ENCODE data around the gene SLC45A1.
A peak's percentile ranks its signal among the peaks of the same experiment; 100 is the strongest.

SLC45A1 gene

GRCh38 chr1:8356256-8357209 lies 38.6 kb downstream of the SLC45A1 start:
- no peak for DNase-seq

GRCh38 chr1:8357329-8358101 lies 39.6 kb downstream of the SLC45A1 start:
- DNase-seq, result peak; percentile 59

- DNase-seq, result no peak
Measured at GRCh38 chr1:8358241-8358896, 40.5 kb downstream of the SLC45A1 start.

DNA sequence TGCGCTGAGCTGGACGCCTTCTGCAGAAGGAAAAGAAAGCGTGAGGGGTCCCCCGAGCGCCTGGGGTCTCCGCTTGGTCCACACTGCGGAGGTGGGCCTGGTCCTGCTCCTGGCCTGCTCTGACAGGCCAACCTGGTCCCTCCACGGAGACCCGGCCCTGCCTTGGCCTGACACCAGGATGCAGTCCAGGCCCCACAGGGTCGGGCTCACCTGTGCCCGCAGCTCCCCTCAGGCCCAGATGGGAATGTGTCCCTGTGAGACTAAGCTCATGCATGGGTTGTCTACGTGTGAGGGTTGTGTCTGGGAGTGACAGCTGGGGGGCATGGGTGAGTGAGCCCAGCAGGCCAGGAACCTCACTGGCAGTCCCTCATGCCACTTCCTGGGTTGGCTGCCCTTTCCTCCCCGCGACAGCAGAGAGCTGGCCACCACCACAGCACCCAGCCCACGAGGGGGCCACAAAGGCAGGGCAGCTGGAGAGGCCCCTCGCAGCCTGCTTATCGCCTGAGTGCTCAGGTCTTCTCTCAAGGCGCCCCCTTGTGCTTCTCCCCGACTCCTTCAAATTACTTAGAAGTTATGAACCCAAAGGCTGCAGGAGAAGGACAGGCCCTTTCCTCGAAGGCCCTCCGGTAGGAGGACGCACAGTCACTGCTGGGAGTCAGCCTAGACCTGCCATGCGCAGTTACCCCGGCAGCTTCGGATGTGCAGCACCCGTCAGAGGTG lies 41.1 kb downstream of the SLC45A1 start:
- no peak for DNase-seq

DNA sequence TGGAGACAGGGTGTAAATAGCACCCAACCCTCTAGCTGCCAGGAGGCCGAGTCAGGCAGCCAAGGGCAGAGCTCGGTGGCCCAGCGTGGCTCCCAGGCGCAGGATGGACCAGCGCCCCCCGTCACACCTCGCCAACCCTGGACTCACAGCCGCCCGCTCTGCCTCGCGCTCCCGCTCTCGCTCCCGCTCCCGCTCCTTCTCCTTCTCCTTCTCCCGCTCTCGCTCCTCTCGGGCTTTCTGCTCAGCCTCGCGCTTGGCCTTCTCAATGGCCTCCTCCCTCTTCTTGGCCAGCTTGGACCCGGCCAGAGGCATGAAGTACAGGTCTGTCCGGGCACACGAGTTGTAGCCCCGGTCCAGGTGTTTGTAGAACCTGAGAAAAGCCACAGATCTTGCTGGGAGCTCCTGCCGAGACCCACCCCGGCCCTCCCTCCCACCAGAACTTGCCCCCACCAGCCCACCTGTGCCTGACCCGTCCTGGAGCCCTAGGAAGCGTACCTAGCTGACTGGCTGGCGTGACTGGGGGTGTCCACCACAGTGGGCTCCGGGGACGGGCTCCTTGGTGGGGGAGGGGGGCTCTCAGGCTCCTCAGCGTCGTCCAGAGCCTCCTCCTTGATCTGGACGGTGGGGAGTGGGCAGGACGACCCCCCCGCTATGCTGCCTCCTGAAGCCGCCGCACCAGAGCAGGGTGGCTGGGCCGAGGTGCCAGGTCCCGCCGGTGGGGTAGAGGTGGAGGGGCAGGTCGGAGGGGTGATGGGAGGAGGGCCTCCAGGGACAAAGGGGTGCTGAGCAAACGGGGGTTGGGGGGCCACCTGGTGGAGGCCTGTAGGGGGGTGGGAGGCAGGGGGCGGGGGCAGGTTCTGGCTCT lies 41.9 kb downstream of the SLC45A1 start:
- no peak for DNase-seq

GRCh38 chr1:8360493-8361197 lies 42.7 kb downstream of the SLC45A1 start:
- no peak for DNase-seq

- no peak for DNase-seq
Measured at GRCh38 chr1:8361198-8361849, 43.4 kb downstream of the SLC45A1 start.

- no peak for DNase-seq
Measured at GRCh38 chr1:8362701-8363101, 44.8 kb downstream of the SLC45A1 start.

DNA sequence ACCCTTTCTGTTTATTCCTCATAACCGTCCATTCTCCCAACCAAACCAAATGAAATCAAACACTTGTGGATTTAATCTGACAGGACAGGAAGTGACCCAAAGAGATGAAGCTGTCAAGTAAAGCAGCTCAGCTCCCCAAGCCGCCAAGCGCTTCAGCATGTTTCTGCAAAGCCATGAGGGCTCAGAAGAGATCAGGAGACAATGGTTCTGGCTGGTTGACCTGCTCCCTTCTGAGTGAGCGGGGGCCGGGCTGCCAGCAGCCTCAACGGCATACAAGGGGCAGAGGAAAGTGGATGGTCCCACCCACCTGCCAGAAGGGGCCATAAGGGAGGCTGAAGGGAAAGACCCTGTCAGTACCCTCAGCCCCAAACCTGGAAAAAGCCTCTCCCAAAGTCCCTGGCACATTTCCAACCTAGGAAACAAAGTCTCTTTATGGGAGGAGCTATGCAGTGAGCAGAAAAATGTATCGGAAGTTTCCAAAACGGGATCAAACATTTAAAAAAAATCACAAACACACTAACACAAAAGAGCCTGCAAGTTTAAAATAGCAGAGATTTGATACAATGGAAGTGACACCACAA lies 45.4 kb downstream of the SLC45A1 start:
- no peak for DNase-seq

- no peak for DNase-seq
Measured at GRCh38 chr1:8363767-8364301, 45.9 kb downstream of the SLC45A1 start.

DNA sequence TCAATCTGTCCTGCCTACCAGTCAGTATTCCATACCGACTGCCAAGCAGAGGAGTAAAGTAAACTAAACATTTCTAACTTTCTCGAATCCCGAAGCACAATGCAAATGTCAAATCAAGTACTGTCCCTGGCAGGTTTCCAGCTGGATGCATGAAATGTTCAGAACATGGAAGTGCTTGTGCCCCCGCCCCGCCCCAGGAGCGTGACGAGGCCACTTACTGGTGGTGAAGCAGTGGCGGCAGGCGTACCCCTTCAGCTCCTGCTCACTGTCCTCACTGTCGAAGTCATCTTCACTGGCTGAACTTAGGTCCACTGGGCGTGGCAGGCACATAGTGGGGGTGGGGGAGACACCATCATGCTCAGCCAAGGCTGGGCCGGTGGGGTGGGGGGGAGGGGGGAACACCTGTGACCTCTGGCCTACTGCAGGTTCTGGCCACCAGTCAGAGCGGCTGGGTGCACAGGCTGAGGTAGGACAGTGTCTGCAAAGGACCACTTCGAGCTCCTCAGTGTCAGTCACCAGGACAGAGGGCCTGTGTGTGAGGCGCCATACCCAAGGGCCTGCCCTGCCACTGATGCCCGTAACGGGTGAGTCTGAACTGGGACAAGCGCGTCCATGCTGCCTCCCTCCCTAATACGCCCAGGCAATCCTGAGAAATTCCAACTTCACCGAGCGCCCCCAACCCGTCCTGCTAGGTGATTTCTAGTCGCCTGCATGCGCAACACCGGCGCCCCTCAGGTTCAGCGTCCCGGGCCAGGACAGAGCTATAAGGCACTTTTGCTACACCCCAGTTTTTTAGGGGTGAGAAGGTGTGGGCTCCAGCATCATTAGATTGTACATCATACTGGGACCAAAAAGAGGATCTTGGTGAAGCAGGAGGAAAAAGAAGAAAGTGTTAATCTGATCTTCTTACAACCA lies 46.9 kb downstream of the SLC45A1 start:
- no peak for DNase-seq

DNA sequence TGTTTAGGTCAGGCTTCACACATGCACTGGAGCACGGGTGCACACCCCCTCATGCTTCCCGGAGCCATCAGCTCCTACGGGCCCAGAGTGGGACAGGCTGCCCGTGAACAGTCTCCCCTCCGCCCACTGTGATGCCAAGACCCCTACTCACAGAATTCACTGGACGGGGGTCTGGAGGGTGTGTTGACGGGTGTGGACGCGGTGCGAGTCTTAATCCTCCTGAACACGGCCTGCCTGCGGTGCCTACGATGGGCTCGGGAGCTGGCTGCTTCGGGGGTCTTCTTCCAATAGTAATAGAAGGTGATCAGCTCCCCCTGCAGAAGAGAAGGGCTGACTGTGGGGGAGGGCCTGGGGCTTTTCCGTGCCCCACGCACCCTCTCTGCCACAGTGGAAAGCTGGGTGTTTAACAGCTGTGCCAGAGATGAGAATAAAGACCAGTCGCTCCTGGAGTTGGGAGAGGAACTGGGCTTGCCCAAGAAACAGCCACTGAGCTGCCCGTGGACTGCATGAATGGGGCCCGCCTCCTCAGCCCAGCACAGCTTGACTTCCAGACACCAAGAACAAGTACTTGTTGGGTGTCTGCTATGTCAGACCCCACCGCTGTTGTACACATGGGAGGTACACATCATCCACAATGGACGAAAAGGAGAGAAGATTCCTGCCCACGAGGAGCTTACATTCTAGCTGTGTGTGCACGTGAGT lies 47.9 kb downstream of the SLC45A1 start:
- no peak for DNase-seq

GRCh38 chr1:8367571-8368194 lies 49.8 kb downstream of the SLC45A1 start:
- no peak for DNase-seq

- DNase-seq, result no peak
Measured at GRCh38 chr1:8368956-8369639, 51.2 kb downstream of the SLC45A1 start.

DNA sequence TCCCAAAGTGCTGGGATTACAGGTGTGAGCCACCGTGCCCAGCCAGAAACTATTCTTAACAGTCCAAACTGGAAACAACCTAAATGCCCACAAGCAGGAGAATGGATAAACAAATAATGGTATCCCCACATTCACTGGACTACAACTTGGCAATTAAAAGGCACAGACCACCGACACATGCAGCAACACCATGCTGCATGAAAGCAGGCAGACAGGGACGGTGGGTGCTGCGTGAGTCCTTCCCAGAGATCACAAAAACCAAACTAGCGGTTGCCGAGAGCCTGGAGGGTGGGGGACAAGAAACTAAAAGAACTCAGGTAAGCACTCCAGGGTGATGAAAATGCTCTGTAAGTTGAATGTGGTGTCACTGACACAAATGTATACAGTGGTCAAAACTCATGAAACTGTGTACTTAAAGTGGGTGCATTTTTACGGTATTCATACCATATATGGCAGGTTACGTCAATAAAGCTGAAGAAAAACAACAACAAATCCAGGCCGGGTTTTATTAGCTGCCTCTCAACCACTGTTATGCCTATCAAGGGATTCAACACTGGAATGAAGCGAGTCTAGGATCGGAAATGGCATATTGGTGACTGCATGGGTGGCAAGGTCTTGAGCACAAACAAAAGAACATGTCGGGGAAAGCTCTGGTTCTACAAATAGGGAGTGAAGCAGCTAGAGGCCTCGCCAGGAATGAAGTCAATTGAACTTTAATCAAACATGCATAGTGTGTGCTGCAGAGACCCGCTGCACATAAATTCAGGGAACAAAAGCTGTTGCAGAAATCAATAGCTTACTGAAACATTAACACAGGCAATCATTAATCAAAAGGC lies 52.4 kb downstream of the SLC45A1 start:
- DNase-seq, result no peak

- no peak for DNase-seq
Measured at GRCh38 chr1:8370905-8371315, 53.0 kb downstream of the SLC45A1 start.
